Ishikawa (cell line): ENCODE data around the gene RAB19.

ENCODE experiments used
- CEBPB ChIP-seq: IDR thresholded peaks from 2 replicates; pipeline ENCODE4 v1.6.1; 2012
- CREB1 ChIP-seq: IDR thresholded peaks from 2 replicates; pipeline ENCODE4 v1.6.1; 2012; ENCODE audit warnings: low read depth
- EGR1 ChIP-seq: IDR thresholded peaks from 2 replicates; pipeline ENCODE4 v1.6.1; 2012
- EP300 ChIP-seq: IDR thresholded peaks from 2 replicates; pipeline ENCODE4 v1.6.1; 2012; ENCODE audit warnings: borderline replicate concordance
- FOXM1 ChIP-seq: IDR thresholded peaks from 2 replicates; pipeline ENCODE4 v1.6.1; 2012; ENCODE audit warnings: low read depth, borderline replicate concordance
- MAX ChIP-seq: IDR thresholded peaks from 2 replicates; pipeline ENCODE4 v1.6.1; 2012
- NFIC ChIP-seq: IDR thresholded peaks from 2 replicates; pipeline ENCODE4 v1.6.1; 2012
- RAD21 ChIP-seq: IDR thresholded peaks from 2 replicates; pipeline ENCODE4 v1.6.1; 2012; ENCODE audit warnings: low read depth
- TAF1 ChIP-seq: IDR thresholded peaks from 2 replicates; pipeline ENCODE4 v1.6.1; 2012; ENCODE audit warnings: low read depth, mild to moderate bottlenecking
- TCF12 ChIP-seq: IDR thresholded peaks from 2 replicates; pipeline ENCODE4 v1.6.1; 2012; ENCODE audit warnings: low read depth
- TEAD4 ChIP-seq: IDR thresholded peaks from 2 replicates; pipeline ENCODE4 v1.6.1; 2012
- YY1 ChIP-seq: IDR thresholded peaks from 2 replicates; pipeline ENCODE4 v1.6.1; 2012; ENCODE audit warnings: low read depth

GRCh38 chr7:140426130-140426529 lies 22.3 kb downstream of the RAB19 start:
- TF ChIP-seq NFIC = no peak
- no peak for TF ChIP-seq CREB1
- no peak for TF ChIP-seq TCF12
- no peak for TF ChIP-seq TAF1
- no peak for TF ChIP-seq RAD21
- TF ChIP-seq MAX = no peak
- TF ChIP-seq EP300 = no peak
- TF ChIP-seq FOXM1 = no peak
- TF ChIP-seq CEBPB = no peak
- TF ChIP-seq TEAD4 = no peak
- no peak for TF ChIP-seq YY1
- TF ChIP-seq EGR1 = no peak
